Brain pericyte (primary cell): ENCODE data around the gene ZNF429.
"Not testable (repeated sequence)": the region's sequence is repeated elsewhere in the genome, so short reads cannot be mapped to it uniquely, and the experiment has no call there.

Experiments
- DNase-seq: peaks from one replicate; pipeline ENCODE4 v3.0.0-alpha.2; 2012; ENCODE audit warnings: low read depth, low spot score

Gene ZNF429

DNA sequence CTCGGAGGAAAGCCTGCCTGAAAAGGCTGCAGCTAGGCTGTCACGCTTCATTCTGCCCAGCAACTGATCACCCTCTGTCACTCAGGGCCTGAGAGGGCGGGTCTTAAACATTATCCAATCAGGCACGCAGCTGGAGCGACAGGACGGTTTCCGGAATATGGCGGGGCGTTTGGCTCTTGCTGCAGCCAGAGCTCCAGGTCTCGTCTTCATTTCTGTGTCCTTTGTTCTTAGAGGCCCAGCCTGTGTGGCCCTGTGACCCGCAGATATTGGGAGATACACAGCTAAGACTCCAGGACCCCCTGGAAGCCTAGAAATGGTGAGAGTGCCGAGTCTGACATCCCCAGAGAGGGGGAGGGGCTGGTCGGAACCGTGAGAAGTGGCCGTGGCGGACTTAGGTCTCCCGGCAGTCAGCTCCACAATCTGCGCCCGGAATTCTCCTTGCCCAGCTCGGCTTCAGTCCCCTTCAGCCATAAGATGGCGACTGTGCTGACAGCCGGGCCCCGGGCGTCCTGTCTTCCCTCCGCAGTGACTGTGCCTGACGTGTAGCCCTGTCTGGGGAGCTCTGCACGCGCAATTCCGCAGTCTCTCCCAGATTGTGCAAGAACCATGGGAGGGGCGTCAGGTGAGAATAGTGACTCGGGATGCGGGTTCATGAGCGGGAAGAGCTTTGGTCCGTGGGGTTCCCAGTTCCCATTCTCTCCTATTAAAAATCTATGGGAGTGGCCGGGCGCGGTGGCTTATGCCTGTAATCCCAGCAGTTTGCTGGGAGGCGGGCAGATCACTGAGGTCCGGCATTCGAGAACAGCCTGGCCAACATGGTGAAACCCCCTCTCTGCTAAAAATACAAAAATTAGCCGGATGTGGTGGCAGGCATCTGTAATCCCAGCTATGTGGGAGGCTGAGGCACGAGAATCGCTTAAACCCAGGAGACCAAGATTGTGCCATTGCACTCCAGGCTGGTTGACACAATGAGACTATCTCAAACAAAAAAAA lies at the start of gene ZNF429:
ZNF429 (plus strand) TSS at position 144 of the 993 bp plus-strand sequence; CDS start at position 314, 170 bp downstream.
- DNase-seq: peak; percentile 70

DNA sequence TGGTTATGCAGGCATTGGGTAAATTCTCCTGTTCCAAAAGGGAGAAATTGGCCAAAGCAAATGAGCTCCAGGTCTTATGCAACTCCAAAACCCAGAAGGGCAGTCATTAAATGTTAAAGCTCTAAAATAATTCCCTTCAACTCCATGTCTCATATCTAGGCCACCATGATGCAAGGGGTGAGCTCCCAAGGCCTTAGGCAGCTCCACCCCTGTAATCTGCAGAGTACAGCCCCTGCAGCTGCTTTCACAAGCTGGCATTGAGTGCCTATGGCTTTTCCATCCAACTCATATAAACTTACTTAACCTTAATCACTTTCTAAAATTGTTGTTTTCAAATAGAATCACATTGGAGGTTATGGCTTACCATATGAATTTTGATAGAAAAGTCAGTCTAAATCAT lies 44.7 kb upstream of the ZNF429 start:
- no peak for DNase-seq

DNA sequence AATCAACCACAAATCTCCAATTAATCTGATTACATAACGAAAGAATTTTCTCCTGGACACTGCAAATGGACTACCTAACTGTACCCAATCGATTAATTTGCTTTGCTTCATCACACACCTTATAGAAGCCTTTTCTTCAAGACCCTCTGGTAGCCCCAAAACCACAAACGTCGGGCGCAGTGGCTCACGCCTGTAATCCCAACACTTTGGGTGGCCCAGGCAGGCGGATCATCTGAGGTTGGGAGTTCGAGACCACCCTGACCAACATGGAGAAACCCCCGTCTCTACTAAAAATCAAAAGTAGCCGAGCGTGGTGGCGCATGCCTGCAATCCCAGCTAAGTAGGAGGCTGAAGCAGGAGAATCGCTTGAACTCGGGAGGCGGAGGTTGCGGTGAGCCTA lies 42.9 kb upstream of the ZNF429 start:
- DNase-seq: no peak

DNA sequence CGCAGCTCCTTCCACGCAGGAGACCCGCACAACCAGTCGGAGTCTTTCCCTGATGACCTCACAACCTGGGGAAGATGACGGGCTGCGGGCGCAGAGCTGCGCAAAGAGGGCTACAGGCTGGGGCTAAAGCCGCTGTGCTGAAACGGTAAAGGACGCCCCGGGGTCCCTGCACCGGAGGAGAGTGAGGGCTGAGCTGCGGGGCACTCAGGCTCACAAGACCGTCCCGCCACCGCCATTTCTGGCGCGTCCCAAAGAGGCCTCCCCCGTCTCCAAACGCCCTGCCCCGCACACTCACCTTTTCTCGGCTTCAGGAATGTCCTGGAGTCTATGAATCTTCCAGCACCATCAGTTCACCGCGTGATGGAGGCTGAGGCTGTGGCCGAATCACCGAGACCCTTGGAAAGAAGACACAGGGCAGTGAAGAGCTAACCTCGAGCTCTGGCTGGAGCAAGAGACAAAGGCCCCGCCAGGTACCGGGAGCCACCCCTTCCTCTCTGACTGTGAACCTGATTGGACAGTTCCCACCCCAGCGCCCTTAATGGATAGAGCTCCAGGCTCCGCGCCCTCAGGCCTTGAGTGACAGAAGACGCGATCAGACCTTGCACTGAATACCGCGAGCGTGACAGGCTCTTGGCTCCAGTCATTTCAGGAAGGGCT lies 41.8 kb upstream of the ZNF429 start:
- DNase-seq: no peak

DNA sequence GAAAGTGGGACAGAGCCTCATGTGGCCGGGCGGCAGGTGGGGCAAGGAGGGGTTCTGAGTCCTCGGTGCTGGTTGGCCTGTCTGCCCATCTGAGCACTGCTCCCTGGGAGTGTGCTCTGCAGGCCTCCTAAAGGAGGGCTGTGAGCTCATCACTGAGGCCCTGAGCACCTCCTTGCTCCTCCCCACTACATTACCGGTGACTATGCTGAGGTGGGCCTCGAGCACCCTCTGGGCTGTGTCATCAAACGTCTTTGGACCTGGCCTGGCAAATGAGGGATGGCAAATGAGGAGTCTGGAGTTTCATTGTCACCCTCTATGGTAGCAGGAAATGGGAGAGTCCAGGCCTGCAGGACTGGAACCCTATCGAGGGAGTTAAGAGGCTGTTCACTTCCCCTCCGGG lies 38.8 kb upstream of the ZNF429 start:
- no peak for DNase-seq

DNA sequence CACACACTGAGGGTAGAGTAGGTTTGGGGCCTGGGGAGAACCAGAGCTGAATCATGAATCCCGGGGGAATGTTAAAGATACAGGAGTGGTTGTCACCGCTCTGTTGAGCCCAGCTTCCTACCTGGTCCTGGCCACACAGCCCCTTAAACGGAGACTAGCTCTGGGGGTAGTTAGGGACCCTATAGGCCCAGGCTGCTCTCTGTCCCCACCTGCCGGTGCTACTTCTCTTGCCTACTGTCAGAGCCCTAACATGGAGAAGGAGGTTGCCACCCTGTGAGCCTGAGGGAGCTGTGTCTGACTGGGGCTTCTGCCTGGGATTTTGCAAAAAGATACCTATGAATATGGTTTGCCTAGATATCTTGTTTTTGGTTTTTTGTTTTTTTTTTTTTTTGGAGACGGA lies 36.6 kb upstream of the ZNF429 start:
- DNase-seq: no peak

DNA sequence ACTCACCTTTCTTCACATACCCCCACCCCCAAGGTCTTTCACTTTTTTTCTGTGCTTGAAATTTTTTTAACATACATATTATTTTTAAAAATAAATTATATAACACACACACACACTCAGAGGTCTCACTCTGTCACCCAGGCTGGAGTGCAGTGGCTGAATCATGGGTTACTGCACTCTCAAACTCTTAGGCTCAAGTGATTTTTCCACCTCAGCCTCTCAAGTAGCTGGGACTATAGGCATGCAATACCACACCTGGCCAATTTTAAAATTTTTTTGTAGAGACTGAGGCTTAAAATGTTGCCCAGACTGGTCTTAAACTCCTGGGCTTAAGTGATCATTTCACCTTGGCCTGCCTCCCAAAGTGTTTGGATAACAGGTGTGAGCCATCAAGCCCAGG lies 32.9 kb upstream of the ZNF429 start:
- no peak for DNase-seq

DNA sequence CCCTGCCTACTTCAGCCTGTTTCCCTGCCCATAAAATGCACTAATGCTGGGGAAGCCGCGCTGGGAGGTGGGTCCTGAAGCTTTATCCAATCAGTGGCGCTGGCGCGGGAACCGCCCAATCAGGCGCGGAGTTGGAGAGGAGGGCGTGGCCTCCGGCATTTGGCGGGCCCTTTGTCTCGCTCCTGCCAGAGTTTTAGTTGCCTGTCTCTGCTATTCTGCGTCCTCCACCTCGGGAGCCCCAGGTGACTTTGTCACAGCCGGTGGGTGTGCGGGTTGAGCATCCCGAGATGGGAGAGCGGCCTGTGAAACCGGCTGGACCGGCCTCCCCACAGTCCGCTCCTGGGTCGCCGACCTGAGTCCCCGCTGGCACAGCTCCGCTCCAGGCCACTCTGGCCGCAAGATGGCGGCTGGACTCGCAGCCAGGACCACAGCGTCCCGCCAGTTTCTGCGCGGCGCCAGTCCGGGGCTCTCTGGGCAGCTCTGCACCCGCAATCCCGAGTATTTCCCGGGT lies 30.7 kb upstream of the ZNF429 start:
- DNase-seq: peak; percentile 13

DNA sequence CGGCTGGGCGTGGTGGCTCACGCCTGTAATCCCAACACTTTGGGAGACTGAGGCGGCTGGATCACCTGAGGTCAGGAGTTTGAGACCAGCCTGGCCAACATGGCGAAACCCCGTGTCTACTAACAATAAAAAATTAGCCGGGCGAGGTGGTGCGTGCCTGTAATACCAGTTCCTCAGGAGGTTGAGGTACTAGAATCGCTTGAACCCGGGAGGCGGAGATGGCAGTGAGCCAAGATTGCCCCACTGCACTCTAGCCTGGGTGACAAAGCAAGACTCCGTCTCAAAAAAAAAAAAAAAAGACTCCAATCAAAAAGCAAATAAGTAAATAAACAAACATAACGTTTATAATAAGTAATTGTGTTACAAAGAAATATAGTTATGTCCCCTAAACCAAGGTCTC lies 23.0 kb upstream of the ZNF429 start:
- DNase-seq: not testable (repeated sequence)

DNA sequence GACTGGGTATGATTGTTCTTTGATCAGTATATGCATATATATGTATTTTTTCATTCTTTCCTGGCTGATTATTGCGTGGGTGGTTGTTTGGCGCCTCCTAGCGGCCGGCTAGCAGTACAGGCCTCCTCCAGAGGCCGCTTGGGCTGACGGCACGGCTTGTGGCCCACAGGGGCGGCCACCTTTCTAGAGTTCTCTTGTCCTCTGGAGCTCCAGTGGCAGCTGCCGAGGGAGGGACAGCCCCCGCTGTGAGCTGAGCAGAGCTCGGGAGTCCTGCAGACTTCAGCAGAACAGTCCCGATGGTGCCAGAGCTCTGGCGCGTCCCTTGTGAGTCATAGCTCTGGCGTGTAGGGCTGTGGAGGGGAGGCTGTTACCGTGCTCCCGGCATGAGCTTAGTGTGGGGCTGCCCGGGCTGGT lies 22.5 kb upstream of the ZNF429 start:
- DNase-seq: no peak

DNA sequence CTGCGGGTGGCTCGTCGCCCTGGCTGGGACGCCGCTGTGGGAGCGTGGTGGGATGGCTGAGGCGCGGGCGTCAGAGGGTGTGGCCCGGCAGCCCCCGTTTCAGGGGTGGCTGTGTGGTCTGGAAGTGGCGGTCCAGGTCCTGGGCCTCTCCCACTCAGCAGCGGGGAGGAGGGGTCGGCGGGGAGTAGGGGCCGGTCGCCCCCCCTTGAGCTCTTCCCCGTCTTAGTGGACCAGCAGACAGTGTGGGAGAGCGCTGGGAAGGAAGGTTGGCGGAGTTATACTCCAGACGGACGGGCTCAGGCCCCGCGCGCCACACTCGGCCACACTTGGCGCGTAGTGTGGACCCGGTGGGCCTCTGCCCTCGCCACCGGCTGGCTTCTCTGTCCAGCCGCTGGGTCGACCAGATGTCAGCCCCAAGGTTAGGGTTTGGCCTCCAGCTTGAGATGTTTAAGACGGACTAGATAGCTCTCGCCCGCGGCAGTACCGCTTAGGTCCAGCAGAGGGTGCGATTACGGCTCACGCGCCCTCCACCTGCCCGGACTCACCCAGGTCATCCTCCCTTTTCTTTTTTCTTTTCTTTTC lies 21.7 kb upstream of the ZNF429 start:
- DNase-seq: no peak

DNA sequence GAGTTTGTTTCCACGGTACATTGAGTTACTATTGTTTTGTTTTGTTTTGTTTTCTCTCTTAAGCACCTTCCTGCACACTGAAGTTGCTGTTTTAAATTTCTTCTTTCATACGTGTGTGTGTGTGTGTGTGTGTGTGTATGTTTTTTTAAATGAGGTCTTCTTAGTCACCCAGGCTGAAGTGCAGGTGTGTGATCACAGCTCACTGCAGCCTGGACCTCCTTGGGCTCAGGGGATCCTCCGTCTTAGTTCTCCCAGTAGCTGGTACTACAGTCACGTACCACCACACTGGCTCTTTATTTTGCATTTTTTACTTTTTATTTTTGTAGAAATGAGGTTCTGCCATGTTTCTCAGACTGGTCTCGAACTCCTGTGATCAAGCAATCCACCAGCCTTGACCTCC lies 20.8 kb upstream of the ZNF429 start:
- DNase-seq: no peak

DNA sequence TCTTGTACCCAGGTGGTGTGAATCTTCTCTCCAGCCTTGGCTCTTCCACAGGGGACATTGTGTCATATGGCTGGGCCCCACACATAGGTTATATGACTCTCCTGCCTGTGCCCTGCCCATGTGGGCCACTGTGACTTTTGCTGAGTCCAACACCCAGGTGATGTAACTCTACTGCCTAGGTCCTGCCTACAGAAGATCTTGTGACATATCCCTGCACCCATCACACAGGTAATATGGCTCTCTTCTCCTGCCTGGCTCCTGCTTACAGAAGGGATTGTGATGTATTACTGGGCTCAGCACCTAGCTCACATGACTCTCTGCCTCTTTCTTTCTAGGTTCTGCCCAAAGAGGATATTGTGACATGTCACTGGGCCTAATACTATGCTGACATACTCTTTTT lies 19.5 kb upstream of the ZNF429 start:
- no peak for DNase-seq

DNA sequence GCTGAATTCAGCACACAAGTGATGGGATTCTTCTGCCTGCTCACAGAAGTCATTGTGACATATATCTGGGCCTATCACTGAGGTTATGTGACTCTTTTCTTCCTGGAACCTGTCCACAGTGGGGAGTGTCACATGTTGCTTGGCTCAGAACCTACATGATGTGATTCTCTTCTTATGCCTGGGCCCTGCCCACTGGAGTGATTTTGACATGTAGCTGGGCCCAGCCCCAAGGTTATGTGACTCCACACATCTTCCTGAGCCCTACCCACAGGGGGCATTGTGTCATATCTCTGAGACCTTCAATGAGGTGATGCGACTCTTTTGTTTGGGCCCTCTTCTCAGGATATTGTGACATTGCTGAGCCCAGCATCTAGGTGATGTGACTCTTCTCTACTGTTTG lies 17.4 kb upstream of the ZNF429 start:
- DNase-seq: no peak

DNA sequence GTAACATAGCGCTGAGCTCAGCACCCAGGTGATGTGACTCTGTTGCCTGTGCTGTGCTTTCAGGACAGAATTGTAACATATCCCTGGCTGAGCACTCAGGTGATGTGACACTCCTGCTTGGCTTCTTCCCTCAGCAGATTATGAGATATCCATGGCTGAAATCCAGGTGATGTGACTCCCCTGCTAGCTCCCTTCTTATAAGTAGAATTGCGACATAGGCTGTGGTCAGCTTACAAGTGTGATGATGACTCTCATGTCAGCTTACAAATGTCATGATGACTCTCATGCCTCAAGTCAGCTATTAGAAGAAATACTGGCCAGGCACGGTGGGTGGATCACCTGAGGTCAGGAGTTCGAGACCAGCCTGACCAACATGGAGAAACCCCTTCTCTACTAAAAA lies 14.3 kb upstream of the ZNF429 start:
- peak; percentile 5 for DNase-seq

DNA sequence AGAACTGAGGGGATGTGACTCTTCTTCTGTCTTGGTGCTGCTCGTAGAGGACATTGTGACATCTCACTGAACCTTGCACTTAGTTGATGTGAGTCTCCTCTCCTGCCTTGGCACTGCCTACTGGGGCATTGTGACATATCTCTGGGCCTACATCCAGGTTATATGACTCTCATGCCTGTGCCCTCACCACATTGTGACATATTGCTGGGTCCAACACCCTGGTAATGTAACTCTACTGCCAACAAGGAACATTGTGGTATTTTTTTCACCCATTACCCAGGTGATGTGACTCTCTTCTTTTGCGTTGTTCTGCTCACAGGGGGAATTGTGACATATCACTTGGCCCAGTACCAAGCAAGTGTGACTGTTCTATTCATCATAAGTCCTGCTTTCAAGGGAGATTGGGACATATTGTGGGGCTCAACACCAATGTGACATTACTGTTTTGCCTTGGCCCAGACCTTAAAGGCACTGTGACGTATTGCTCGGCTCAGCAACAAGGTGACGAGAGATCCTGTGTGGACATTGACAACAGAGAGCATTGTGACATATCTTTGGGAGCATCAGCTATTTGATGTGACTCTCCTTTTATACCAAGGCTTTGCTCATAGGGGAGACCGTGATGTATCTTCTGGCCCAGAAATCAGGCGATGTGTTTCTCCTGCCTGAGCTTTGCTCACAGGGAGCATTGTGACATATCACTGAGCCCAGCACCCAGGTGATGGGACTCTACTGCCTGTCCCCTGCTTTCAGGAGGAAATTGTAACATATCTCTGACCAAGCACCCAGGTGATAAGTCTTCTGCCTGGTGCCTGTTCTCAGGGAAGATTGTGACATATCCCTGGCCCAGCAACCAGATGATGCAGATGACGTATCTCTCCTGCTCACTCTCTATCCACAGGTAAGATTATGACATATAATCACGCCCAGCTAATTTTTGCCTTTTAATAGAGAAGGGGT lies 12.2 kb upstream of the ZNF429 start:
- no peak for DNase-seq

DNA sequence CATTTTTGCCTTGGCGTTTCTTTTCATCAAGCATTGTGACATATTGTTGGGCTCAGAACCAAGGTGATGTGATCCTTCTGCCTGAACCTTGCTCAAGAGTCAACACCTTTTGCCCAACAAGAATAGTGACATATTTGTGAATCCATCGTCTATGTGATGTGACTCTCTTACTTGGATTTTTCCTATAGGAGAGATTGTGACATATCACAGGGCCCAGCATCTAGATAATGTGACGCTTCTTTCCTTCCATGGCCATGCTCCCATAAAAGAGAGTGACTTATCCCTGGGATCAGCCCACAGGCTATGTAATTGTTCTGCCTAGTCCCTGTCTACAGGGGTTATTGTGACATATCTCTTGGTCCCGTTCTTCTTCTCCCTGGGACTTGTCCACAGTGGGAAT lies 8.5 kb upstream of the ZNF429 start:
- no peak for DNase-seq

DNA sequence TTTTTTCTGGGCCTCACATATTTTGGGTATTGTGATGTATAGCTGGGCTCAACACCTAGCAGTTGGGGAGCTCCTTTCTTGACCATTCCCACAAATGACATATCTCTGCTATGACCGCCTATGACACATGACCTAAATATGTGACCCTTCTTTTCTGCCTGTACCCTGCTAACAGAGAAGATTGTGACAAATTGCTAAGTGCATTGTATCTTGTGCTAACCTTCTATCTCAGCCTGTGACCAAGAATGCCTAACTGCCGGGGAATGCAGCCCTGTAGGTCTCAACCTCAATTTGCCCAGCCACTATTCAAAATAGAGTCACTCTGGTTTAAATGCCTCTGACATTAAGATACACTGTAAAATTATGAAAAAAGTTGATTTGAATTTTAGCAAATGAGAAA lies 6.8 kb upstream of the ZNF429 start:
- no peak for DNase-seq

DNA sequence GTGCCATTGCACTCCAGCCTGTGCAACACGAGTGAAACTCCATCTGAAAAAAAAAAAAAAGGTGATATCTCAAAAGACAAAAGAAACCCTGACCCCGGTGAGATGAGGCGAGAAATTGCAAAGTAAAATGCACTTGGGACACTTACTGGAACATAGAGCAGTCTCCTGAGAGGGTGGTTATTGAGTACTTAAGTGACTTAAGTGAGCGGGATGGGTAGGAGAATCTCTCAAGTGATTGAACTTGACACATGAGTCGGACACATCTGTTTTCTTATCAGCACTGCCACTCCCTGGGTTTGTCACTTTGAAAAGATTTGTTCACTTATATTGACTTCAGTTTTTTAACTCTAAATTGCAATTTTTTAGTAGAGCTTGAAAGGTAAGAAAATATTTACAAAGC lies 2.8 kb downstream of the ZNF429 start:
- DNase-seq: no peak

DNA sequence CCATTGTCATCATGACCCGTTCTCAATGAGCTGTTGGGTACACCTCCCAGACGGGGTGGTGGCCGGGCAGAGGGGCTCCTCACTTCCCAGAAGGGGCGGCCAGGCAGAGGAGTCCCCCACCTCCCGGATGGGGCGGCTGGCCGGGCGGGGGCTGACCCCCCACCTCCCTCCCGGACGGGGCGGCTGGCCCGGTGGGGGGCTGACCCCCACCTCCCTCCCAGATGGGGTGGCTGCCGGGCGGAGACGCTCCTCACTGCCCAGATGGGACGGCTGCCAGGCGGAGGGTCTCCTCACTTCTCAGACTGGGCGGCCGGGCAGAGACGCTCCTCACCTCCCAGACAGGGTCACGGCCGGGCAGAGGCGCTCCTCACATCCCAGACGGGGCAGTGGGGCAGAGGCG lies 5.7 kb downstream of the ZNF429 start:
- DNase-seq: not testable (repeated sequence)

DNA sequence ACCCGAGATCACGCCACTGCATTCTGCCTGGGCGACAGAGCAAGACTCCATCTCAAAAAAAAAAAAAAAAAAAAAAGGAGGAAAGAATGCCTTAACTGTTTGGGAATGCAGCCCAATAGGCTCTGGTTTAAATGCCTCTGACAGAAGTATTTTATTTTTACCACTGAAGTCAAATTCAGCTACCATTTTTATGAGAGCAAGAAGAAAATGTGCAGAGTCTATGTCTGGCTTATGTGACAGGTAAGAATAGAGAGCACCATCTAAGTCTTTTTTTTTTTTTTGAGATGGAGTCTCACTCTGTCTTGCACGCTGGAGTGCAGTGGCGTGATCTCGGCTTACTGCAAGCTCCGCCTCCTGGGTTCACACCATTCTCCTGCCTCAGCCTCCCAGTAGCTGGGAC lies 7.2 kb downstream of the ZNF429 start:
- DNase-seq: not testable (repeated sequence)
